NCI-H345 (cell line): ENCODE measurements around the gene LACTB.

ENCODE experiments used
- DNase-seq: peaks from one replicate; lab custom pipeline; 2025; lab: John Stamatoyannopoulos, UW

Gene LACTB

GRCh38 chr15:63178034-63178433 lies 56.4 kb downstream of the LACTB start:
- DNase-seq: no peak

GRCh38 chr15:63180746-63181145 lies 59.1 kb downstream of the LACTB start:
- DNase-seq: no peak

GRCh38 chr15:63181648-63182047 lies 60.0 kb downstream of the LACTB start:
- DNase-seq: no peak

GRCh38 chr15:63185206-63185605 lies 63.5 kb downstream of the LACTB start:
- DNase-seq: peak; percentile 30

GRCh38 chr15:63186065-63186464 lies 64.4 kb downstream of the LACTB start:
- no peak for DNase-seq

- no peak for DNase-seq
Observed at GRCh38 chr15:63187589-63188226, 66.0 kb downstream of the LACTB start.

GRCh38 chr15:63188247-63188925 lies 66.7 kb downstream of the LACTB start:
- no peak for DNase-seq

GRCh38 chr15:63188926-63189871 lies 67.5 kb downstream of the LACTB start, which contains the start of gene RAB8B:
TSS of gene RAB8B (plus strand) at chr15:63189606. CDS start at chr15:63189625, 19 bp downstream.
- peak; percentile 93 for DNase-seq

GRCh38 chr15:63189941-63190768 lies 68.5 kb downstream of the LACTB start:
- no peak for DNase-seq

- DNase-seq: no peak
Observed at GRCh38 chr15:63190769-63191649, 69.3 kb downstream of the LACTB start.
